Measurements from ENCODE around the gene ANKS1B.
"Not testable (repeated sequence)": the region's sequence is repeated elsewhere in the genome, so short reads cannot be mapped to it uniquely, and the experiment has no call there.

The ANKS1B gene

DNA sequence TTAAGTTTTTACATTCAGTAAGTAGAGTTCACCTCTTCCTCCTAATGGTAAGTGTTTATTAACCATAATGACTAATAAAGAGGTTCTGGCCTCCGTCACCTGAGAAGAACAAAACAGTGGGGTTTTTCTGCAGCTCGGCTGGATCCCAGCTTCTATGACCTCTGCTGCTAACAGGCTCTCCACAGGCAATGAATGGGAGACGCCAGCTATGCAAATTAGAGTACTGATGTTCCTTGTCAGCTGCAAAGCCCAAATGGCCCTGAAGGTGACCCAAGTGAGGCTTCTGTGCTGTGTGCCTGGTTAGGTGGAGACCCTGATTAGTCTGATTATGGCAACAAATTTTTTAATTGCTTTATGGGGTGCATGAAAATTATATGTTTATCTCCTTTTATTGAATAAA lies 1121.6 kb downstream of the ANKS1B start:
- in situ Hi-C loops (cut with MboI; ENCODE audit: low sequenced_read_pairs), result no loop called here

DNA sequence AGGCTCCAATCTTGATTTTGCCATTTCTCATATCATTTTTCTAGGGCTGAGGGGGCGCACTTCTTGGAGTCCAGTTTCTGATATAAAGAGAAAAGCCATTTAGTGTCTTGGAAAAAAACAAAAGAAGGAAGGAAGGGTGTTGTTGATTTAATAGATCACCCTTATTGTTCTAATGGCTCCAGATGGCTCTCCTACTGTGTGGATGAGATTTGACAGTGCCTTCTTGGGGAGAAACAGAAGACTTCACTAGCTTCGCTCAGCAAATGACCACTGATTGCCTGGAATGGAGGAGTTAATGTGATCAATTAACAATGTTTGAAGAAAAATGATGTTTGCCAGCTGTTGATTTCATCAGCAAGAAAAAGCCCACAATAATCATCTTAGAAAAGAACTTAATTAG lies 1123.5 kb downstream of the ANKS1B start:
- in situ Hi-C loops (cut with MboI; ENCODE audit: low sequenced_read_pairs), result no loop called here

DNA sequence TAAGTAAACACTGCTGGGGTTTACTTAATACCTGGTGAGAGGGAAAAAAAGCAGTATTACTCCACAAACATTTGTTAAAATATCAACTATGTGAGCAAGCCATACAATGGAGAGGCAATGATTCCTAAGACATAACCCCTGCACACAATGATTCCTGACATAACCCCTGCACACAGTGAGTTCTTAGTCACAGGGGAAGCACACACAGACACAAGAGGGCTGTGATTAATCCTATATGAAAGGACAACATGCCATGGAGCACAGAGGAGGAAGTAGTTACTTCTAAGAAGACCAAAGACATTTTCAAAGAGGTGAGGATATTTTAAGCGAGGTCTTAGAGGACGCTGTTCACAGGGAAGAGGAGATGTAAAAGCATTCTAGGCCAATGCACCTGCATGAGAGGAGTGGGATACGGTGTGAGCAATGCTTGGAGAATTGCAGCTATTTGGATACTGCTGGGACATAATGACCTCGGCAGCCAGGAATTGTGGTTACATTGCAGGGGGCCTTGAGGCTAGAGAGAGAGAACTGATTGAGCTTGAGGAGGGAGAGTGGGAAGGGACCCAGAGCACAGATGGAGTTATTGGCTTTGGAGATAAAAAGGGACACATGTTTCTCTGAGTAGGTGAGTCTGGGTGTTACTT lies 1127.7 kb downstream of the ANKS1B start:
- in situ Hi-C loops (cut with MboI; ENCODE audit: low sequenced_read_pairs), result no loop called here

DNA sequence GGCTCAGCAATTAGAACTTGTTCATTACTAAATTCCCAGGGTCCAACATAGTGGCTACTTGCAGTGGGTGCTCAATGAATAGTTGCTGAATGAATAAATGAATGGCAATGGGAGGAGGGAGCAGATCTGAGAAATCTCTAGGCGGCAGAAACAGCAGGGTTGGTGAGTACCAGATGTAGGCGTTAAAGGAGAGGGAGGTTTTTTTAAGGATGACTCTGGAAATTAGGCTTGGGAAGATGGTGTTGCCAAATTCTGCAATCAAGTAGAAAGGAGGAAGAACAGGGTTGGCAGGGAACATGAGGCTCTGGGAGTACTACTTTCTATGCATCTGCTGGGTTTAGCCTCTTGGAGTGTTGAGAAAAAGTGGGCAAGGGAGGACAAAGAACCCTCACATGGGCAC lies 1132.6 kb downstream of the ANKS1B start:
- in situ Hi-C loops (cut with MboI; ENCODE audit: low sequenced_read_pairs), result no loop called here

DNA sequence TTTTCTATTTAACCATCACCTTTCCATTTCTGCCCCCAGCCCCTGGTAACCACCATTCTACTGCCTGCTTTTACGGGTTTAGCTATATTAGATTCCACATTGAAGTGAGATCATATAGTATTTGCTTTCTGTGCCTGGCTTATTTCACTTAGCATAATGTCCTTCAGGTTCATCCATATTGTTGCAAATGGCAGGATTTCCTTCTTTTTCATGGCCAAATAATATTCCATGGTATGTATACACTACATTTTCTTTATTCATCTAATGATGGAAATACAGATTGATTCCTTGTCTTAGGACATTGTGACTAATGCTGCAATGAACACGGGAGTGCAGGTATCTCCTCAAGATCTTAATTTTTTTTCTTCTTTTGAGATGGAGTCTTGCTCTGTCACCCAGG lies 1137.5 kb downstream of the ANKS1B start:
- in situ Hi-C loops (cut with MboI; ENCODE audit: low sequenced_read_pairs), result no loop called here

DNA sequence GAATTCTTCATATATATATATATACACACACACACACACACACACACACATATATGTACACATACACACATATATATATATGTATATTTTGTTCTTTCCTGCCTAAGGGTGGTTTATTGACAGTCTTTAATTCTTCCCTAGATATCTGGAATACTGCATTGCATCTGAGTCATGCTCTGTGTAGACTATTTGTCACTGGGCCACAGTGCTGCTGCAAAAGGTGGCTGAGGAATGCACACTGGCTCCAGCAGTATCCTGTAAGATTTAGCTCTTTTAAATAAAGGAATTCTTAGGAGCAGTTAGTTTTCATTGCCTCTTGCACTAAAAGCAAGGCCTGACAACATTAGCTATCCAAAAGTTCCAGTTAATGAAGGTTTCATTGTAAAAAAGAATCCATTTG lies 1138.8 kb downstream of the ANKS1B start:
- in situ Hi-C loops (cut with MboI; ENCODE audit: low sequenced_read_pairs), result no loop called here

DNA sequence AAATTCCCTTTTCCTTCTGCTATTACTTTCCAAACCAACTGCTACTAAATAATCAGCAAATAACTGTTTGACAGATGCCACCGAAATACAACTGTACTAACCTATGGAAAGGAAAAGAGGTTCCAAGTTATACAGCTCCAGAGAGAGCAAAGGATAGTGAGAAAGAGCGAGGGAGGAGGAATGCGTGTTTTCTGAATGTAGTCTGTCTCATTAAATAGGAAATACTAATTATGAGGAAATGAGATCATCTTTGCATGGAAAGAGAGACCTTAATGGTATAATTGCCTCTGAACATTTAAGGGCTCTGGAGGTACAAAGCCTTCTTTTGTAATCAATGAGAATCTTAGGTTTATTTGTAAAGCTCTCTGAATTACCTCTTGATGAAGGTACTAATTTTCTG lies 1144.4 kb downstream of the ANKS1B start:
- in situ Hi-C loops (cut with MboI; ENCODE audit: low sequenced_read_pairs), result no loop called here

DNA sequence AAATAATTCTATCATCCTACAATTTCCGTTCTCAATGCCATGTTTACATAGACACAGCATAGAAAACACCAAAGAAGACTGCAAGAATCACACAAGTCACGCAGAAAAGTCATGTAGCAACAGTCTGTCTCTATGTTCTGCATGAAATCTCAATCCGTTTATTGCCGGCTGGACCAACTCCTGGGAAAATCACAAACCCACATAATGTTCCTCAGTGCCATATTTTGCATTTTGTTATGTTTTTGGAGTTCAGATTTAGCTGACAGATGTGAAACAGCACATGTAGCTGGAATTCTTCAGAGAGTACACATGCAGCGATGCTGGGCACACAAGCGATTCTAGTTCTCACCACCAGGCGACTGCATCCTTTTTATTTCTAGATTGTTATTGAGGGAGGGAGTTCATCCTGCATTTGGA lies 1146.5 kb downstream of the ANKS1B start:
- in situ Hi-C loops (cut with MboI; ENCODE audit: low sequenced_read_pairs), result no loop called here

DNA sequence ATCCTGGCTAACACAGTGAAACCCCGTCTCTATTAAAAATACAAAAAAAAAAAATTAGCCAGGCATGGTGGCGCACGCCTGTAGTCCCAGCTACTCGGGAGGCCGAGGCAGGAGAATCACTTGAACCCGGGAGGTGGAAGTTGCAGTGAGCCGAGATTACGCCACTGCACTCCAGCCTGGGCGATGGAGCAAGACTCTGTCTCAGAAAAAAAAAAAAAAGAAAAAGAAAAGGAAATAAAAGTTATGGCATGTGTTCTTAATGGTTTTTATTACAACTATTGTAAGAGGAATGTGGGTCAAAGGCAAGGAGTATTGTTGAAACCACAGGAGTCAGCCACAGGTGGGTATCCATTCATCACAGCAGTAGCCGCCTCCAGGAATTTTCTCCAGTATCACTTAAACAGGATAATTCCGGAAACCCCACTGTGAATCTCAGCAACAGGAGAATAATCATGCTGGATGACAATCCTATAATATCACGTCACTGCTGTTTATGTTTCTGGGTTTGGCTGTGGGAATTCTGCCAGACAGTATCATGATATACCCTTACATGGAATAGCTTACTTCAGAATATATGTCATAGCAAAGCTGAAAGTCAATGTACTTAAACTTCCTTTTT lies 1147.5 kb downstream of the ANKS1B start:
- in situ Hi-C loops (cut with MboI; ENCODE audit: low sequenced_read_pairs), result not testable (repeated sequence)

DNA sequence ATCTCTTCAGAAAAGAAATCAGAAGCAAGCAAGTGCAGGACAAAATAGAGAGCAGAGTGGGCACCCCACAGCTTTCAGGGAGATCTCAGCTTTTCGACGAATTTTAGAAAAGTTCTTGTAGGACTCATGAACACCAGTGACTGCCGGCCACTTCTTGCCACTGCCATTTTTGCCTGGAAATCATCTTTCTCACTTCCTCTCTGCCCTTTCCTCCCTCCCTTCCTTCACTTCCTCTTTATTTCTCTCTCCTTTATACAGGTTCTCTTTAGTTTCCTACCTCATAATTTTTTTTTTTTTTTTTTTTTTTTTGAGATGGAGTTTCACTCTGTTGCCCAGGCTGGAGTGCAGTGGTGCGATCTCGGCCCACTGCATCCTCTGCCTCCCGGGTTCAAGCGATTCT lies 1154.1 kb downstream of the ANKS1B start:
- in situ Hi-C loops (cut with MboI; ENCODE audit: low sequenced_read_pairs), result no loop called here

DNA sequence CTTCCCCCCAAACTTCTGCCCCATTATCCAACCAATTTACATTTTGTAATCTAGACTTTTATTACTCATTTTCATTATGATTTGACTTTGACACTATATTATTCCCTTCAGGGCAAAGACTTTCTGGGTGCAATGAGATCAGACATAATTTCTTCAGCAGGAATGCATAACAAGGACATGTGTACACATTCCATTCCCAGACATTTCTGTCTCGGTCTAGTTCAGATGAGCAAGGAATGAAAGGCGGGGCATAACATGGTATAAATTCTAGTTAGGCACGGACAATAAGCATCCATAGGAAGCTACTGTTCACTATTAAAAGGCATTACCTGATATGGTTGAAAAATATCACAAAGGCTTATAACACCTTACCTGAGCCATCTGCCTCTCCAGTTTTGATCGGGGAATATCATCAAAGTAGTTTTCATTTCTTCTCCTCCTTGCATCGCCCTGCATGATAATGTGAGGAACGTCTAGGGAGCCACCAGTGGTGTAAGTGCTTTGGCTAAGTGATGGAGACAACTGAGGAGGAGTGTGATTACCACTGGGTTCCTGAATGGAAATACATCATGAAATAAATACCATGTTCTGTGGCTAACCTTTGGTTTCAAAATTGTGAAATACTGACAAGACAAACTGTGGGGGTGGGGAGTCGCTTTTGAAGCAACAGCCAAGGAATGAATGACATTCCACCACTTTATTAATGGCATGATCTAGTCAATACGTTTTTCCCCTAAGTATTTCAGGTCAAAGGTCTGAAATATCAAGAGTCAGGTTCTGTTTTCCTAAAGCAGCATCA lies 1155.7 kb downstream of the ANKS1B start:
- in situ Hi-C loops (cut with MboI; ENCODE audit: low sequenced_read_pairs), result no loop called here

DNA sequence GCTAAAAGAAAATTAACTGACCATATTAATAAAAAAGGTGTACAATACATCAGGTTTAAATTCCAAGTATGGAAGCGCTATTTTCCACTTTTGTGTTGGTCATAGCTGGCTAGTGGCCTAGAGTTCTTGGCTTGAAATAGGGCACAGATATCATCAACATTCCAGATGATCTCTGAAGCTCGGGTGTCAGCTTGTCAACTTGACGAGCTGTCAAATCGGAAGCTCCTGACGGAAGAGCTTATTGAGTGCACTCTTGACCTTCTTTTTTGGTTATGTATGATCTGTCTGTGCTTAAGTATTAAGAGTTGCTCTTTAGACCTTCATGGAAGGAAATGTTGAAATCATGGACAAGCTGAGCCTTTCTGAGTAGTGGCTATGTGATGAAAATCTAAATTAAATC lies 1161.7 kb downstream of the ANKS1B start:
- in situ Hi-C loops (cut with MboI; ENCODE audit: low sequenced_read_pairs), result no loop called here

DNA sequence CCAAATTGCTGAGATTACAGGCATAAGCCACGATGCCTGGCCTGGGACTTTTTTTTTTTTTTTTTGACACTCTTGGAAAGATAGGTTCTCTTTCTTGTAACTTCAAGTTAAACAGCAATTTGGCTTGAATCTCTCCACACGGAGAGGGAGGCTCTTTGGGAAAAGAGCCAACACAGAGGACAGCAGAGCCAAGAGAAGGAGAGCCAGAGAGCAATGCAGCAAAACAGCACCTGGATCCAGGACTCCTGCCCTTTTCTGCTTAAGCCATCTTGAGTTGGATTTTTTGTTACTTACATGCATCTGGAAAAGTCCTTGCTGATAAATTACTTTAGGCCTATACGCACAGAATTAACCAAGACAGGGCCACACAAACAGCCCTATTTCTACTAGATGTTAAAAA lies 1162.9 kb downstream of the ANKS1B start:
- in situ Hi-C loops (cut with MboI; ENCODE audit: low sequenced_read_pairs), result no loop called here

DNA sequence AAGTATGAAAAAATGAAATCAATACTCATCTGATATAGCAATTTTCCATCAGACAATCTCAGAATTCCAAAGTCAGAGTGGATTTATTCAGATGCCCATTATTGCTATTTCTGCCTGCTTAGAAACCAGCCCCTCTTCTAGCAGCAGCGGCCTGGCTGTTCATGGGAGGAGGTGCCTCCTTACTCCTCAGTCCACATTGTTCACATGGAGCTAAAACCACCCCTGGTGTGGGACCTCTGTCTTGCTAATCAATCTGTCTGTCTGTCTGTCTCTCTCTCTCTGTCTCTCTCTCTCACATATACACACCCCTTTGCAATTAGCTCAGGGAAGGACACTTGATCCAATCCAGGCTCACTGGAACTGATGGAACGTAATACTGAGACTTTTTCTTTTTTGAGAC lies 1163.5 kb downstream of the ANKS1B start:
- in situ Hi-C loops (cut with MboI; ENCODE audit: low sequenced_read_pairs), result no loop called here

DNA sequence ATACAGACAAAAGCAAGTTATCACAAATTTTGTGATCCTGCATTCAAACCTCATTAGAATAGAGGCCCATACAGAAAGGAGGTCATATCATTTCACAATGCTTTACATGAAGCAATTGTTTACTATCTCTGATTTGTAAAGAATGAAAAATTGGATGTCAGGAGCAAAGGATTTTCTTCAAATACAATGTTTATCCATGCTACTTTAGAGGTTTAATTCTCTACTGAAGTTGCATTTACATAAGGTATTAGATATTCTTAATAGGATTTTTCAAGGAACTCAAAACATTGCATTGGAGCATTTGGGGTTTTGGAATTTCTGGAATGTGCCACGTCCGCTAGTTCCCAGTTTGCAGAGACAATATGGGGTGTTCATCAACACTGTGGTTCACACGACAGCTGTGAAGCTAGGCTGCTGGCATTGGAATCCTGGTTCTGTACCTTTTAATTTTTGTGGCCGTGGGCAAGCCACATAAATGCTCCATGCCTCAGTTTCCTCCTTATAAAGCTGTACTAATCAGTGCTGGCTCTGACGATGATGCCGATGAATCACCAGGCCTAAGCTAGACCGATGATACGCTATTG lies 1164.8 kb downstream of the ANKS1B start:
- in situ Hi-C loops (cut with MboI; ENCODE audit: low sequenced_read_pairs), result no loop called here

DNA sequence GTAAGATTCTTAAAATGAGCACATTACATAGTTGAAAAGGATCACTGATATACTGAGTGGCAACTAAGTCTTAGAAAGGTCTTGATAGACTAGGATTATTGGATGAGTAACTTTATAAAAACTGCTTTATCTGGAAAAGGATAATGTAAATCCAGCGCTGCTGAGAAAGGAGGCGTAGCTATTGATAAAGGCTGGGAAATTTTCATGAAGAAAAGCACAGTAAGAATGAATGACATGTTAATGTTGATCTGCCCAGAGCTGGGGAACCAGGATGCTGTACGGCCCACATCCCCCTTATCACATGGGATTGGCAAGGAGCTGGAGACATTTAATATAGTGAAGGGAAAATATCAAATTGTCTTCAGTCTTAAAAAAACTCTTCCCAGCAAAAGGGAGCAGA lies 1165.7 kb downstream of the ANKS1B start:
- in situ Hi-C loops (cut with MboI; ENCODE audit: low sequenced_read_pairs), result no loop called here

DNA sequence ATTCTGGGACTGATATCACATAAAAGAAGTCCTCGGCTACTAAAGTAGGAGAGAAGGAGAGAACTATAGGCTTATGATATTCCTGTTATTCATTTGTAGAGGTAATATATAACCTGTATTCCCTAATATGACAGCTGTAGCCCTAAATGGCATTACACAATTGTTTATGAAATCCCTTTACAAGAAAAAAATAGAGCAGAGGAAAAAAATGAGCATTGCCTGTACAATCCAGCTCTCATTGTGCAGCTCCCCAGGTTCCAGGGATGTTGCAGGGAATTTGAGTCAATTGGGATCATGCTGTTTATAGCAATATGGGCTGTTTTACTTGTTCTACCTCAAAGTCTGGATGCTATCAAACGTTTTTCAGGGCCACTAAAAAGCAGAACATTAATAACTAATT lies 1166.5 kb downstream of the ANKS1B start:
- in situ Hi-C loops (cut with MboI; ENCODE audit: low sequenced_read_pairs), result no loop called here

DNA sequence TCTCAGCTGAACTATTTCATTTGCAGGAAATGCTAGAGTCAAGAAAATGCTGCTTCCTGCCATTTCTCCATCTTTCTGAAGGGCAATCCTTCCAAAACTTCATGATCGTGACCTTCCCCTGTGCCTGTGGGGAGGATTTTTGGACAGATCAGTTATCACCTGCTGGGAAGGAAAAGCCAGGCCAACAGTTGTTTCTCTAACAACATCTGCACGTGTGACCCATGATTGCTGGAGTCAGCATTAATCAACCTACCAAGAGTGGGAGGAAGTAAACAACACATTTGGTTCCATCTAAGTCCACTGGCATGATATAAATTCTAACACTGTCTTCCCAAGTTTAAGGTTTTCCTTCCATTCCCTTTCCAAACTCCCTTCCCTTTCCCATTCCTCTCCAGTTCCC lies 1167.0 kb downstream of the ANKS1B start:
- in situ Hi-C loops (cut with MboI; ENCODE audit: low sequenced_read_pairs), result no loop called here

DNA sequence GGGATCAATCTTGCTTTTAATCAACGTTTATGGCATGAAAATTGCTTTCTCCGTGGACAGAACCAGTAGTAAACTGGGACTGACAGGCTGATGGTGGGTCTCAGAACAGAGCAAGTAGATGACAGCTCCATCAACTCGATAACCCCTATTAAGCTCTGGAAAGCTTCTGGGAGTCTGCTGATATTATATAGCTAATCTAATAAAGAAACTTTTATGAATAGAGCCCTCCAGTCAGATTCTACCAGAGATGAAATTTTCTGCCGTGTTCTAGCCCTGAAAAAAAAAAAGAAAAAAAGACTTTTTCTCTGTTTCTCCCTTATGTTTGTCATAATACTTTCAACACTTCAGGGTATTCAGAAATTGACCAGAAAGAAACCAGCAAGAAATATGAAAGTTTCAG lies 1168.0 kb downstream of the ANKS1B start:
- in situ Hi-C loops (cut with MboI; ENCODE audit: low sequenced_read_pairs), result no loop called here

DNA sequence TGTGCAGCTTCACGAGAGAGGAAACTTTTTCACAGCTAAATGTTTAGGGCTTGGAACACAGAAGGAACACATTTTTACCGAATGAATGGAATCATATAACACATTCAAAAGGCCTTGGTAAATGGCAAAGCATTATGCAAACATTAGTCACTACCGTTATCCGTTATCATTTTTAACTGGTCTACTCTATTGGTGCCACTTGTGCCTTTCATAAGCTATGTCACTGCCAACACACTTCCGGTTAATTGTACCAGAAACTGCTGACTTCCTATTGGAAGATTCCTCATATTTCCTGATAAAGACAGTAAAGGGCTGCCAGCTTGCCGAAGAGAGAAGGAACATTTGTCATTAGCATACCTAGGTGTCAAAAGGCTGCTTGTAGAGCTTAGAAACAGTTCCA lies 1170.5 kb downstream of the ANKS1B start:
- in situ Hi-C loops (cut with MboI; ENCODE audit: low sequenced_read_pairs), result no loop called here

DNA sequence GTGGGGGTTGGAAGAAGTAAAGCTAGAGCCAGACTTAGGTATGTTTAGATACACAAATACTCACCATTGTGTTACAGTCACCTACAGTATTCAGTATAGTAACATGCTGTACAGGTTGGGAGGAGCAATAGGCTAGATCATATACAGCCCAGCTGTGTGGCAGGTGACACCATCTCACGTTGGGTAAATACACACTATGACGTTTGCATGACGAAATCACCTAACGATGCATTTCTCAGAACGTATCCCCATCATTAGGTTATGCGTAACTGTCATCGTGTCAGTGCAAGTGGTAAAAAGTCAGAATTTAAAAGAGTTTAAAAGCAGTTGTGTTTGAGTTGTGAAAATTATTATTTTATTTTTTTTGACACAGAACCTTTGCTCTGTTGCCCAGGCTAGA lies 1172.5 kb downstream of the ANKS1B start:
- in situ Hi-C loops (cut with MboI; ENCODE audit: low sequenced_read_pairs), result no loop called here
